Left lung (tissue), 10 donors: ENCODE data around the gene SUMO3. TPM values are rescaled to one million over a fixed set of nuclear protein-coding genes. Genes with fewer than 3 reads are reported as not detected.
A peak's percentile ranks its signal among the peaks of the same experiment; 100 is the strongest.

Source experiments
- ATAC-seq: fragments of 200-7000 bp; cut with Tn5 transposase; one replicate; pipeline ENCODE4 v1.9.1; 2020; ENCODE audit warnings: moderate library complexity
- DNase-seq, 4 donors: peaks; one replicate each; pipeline ENCODE4 v3.0.0-alpha.2; 2013 to 2020
- H3K27ac ChIP-seq, 2 donors: fragments of 200-600 bp; sonication (generic) in 1 of 2; one replicate each; pipeline versions ENCODE4 v1.5.0 to v1.8.0; 2020 to 2021
- H3K27me3 ChIP-seq, 2 donors: fragments of 200-600 bp; sonication (generic) in 1 of 2; one replicate each; pipeline versions ENCODE4 v1.5.0 to v1.8.0; 2020 to 2021
- H3K36me3 ChIP-seq, 2 donors: fragments of 200-600 bp; sonication (generic) in 1 of 2; one replicate each; pipeline versions ENCODE4 v1.5.0 to v1.8.0; 2020 to 2021
- H3K4me1 ChIP-seq, 2 donors: fragments of 200-600 bp; one replicate each; pipeline ENCODE4 v1.8.0; 2021
- H3K4me3 ChIP-seq, 2 donors: fragments of 200-600 bp; sonication (generic) in 1 of 2; one replicate each; pipeline versions ENCODE4 v1.5.0 to v1.8.0; 2020 to 2021; ENCODE audit warnings: mild to moderate bottlenecking in 1 of 2
- H3K9me3 ChIP-seq, 2 donors: fragments of 200-600 bp; sonication (generic) in 1 of 2; one replicate each; pipeline versions ENCODE4 v1.5.0 to v1.8.0; 2020 to 2021
- intact Hi-C, 2 donors: fragments of 100-400 bp; cut with DNase I; formaldehyde crosslinking; loops; one replicate each; pipeline versions ENCODE4 v1.11.2 to v1.14.2; 2022
- polyA plus RNA-seq, 6 donors: library from polyadenylated mRNA; unstranded; fragments of 120-200 nt; gene quantifications; one replicate each; pipeline ENCODE4 v1.2.1, GENCODE V29; 2013; ENCODE audit not compliant: insufficient read length in 6 of 6
- total RNA-seq, 2 donors: library from RNA; stranded (reverse); fragmentation: NEBNext Ultra II Directional; extraction: Animal tissue kit (Norgen Biotek cat#: 25700); gene quantifications; one replicate each; pipeline ENCODE4 v1.2.1, GENCODE V29; 2021
- TF ChIP-seq, protein P1 (sequence below), 2 donors: fragments of 200-600 bp; sonication (generic) in 1 of 2; IDR thresholded peaks; one replicate each; pipeline versions ENCODE4 v1.5.0 to v1.8.0; 2021; ENCODE audit warnings: antibody characterized with exemption in 2 of 2
- donor health status: DM: no; HTN: yes; CAD: no.
- donor health status: DM: no; HTN: no; CAD: no.

Gene SUMO3
- total and polyA plus RNA-seq, 8 donors = 92.4 to 136 (median 118) TPM

DNA sequence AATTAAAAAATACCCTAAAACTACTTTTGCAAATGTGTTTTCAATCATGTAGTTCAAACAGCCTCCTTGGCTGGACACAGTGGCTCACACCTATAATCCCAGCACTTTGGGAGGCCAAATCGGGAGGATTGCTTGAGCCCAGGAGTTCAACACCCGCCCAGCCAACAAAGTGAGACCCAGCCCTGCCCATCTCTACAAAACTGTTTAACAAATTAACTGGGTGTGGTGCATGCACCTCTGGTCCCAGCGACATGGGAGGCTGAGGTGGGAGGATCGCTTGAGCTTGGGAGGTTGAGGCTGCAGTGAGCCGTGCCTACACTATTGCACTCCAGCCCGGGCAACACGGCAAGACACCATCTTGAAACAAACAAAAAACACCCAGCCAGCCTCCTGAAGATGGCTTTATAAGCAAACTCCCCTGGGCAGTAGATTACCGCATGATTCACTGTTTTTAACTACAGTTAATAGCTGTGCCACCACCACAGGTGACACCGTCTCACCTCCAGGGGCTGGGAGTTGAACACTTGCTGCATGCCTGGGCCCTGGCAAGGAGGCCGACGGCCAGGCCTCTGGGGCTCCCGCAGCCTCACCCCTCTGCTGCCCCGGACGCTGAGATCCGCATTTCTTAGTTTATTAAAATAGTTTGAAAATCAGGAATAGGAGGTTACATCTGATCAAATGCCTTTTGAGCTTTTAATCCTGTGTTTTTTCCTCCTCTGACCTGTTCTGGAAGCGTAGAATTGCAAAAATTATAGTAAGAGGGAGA is 39.4 kb upstream of the SUMO3 start:
- TF ChIP-seq, protein P1, sequence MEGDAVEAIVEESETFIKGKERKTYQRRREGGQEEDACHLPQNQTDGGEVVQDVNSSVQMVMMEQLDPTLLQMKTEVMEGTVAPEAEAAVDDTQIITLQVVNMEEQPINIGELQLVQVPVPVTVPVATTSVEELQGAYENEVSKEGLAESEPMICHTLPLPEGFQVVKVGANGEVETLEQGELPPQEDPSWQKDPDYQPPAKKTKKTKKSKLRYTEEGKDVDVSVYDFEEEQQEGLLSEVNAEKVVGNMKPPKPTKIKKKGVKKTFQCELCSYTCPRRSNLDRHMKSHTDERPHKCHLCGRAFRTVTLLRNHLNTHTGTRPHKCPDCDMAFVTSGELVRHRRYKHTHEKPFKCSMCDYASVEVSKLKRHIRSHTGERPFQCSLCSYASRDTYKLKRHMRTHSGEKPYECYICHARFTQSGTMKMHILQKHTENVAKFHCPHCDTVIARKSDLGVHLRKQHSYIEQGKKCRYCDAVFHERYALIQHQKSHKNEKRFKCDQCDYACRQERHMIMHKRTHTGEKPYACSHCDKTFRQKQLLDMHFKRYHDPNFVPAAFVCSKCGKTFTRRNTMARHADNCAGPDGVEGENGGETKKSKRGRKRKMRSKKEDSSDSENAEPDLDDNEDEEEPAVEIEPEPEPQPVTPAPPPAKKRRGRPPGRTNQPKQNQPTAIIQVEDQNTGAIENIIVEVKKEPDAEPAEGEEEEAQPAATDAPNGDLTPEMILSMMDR (IDR thresholded peaks at IDR 0.05) = no peak
- intact Hi-C loops = no loop called here
- DNase-seq = peak in 1 of 4 donors; percentile 49
- Histone ChIP-seq H3K27ac (no peak overlapping the region), H3K36me3 (peaks cover 0 to 96% of the 10 kb centered on the region in 2 donors), H3K4me1 (peaks cover 0 to 19% of the 10 kb centered on the region in 2 donors), H3K9me3 (no peaks in the 10 kb centered on the region), H3K27me3 (no peaks in the 10 kb centered on the region), H3K4me3 (no peak overlapping the region)
- no peak for ATAC-seq

DNA sequence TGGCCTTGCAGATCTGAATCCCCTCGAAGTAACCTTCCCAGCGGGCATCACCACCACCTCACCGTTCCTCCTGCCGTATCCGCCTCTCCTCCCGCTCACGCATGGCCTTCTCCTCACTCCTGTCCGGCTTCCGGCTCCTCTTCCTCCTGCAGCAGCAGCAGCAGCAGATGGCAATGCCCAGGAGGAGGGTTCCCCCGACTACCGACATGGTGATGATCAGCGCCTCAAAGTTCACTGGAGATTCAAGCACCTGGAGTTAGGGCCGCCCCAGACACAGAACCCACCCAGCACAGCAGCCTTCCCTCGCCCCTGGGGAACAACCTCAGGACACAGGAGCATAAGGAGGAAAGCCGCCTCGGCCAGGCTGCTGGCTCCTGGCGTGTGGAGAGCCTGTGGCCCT is 38.3 kb upstream of the SUMO3 start:
- H3K27me3 ChIP-seq = no peaks in the 10 kb centered on the region
- H3K4me3 ChIP-seq = no peak overlapping the region
- peak in 1 of 4 donors; percentile 60 for DNase-seq
- no peaks in the 10 kb centered on the region for H3K9me3 ChIP-seq
- no peak for ATAC-seq
- intact Hi-C loops = no loop called here
- H3K27ac ChIP-seq = no peak overlapping the region
- TF ChIP-seq, protein P1 (IDR thresholded peaks at IDR 0.05) = no peak
- H3K36me3 ChIP-seq = peaks cover 0 to 96% of the 10 kb centered on the region in 2 donors
- H3K4me1 ChIP-seq = peaks cover 0 to 19% of the 10 kb centered on the region in 2 donors

DNA sequence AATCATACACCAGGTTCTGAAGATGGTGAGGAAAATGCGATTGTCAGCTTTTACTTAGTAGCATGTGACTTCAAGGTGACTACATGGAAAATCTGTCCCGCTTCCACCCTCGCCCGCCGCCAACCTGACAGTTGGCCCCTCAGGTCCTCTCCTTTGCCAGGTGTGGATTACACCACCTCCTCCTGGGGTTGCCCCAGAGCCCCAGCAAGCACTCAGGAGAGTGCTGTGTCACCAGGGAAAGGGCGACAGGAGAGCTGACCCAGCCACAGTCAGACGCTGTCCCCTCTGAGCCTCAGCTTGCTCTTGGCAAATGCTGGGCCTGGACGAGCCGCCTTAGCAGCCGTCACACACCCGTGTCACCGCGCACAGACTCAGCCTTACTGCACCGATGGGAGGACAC is 37.7 kb upstream of the SUMO3 start:
- DNase-seq (peak in 1 of 4 donors; percentile 61), ATAC-seq (no peak)
- Histone ChIP-seq H3K9me3 (no peaks in the 10 kb centered on the region), H3K27ac (no peak overlapping the region), H3K36me3 (peaks cover 0 to 96% of the 10 kb centered on the region in 2 donors), H3K27me3 (no peaks in the 10 kb centered on the region), H3K4me1 (peaks cover 0 to 19% of the 10 kb centered on the region in 2 donors), H3K4me3 (no peak overlapping the region)
- TF ChIP-seq, protein P1 (IDR thresholded peaks at IDR 0.05) = no peak
- intact Hi-C loops = no loop called here

DNA sequence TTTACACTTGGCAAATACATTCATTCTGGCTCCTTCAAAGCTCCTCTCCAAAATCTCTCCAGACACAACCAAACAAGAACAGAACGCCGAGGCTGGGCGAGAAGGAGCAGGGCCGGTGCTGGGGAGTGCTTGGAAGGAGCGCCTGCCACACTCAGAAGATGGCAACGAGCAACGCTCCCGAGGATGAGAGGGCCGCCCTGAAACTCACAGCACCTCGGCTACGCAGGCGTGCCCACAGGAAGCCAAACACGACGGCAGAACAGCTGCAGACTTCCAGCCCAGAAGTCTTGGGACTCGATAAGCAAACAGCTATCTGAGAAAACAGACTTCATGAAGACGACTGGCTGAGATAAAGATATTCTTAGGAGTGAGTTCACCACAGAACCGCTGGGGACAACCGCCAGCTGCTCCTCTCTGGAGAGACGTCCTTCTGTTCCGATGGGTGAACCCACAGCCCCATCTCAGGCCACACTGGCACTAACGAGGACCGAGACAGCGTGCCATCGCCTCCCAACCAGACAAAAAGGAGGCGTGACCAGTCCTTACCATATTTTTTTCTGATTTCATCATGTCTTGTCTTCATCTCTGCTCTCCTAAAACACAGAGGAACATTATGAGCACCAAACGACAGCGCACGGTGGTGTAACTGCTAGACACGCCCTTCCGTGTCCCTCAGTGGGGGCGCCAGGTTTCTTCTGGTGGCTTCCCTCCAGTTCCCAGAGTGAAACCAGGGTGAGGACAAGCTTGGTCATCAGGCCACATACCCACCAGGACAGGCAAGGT is 37.0 kb upstream of the SUMO3 start:
- intact Hi-C loops = no loop called here
- DNase-seq (peak in 1 of 4 donors; percentile 63), ATAC-seq (no peak)
- TF ChIP-seq, protein P1 (IDR thresholded peaks at IDR 0.05) = no peak
- Histone ChIP-seq H3K27me3 (no peaks in the 10 kb centered on the region), H3K27ac (no peak overlapping the region), H3K4me3 (no peak overlapping the region), H3K36me3 (peaks cover 0 to 96% of the 10 kb centered on the region in 2 donors), H3K4me1 (peaks cover 0 to 26% of the 10 kb centered on the region in 2 donors), H3K9me3 (no peaks in the 10 kb centered on the region)

DNA sequence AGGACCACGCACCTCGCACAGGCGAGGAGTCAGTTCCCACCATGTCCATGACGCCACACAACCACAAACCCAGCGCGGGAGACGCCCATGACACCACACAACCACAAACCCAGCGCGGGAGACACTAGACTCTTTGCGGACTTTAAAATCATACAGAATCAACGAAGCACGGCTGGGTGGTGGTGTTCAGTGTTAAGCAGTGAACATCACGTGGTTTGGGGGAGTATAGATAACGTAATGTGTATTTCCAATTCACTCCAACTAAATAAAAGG is 36.5 kb upstream of the SUMO3 start:
- no peak overlapping the region for H3K27ac ChIP-seq

More for the DNA sequence above, 36.5 kb upstream of the SUMO3 start:
- DNase-seq (peak in 1 of 4 donors; percentile 26), ATAC-seq (no peak)
- Histone ChIP-seq H3K4me3 (no peak overlapping the region), H3K27me3 (no peaks in the 10 kb centered on the region), H3K36me3 (peaks cover 0 to 96% of the 10 kb centered on the region in 2 donors), H3K4me1 (peaks cover 0 to 29% of the 10 kb centered on the region in 2 donors), H3K9me3 (no peaks in the 10 kb centered on the region)
- intact Hi-C loops = no loop called here
- TF ChIP-seq, protein P1 (IDR thresholded peaks at IDR 0.05) = no peak
